GM10248 (cell line): ENCODE results near the gene GSTP1.
A peak's percentile ranks its signal among the peaks of the same experiment; 100 is the strongest.

Source experiments
- CTCF ChIA-PET: fragments of 300-600 bp; sonication (Branson Sonifier 250); formaldehyde crosslinking; extraction: SDS; loops from one replicate; lab custom pipeline; 2021; ENCODE audit warnings: antibody characterized with exemption; lab: Yijun Ruan, JAX
- POLR2A ChIA-PET: fragments of 350-650 bp; sonication (Branson Sonifier 250); formaldehyde crosslinking; extraction: SDS; loops from one replicate; lab custom pipeline; 2020; ENCODE audit warnings: antibody characterized with exemption; lab: Yijun Ruan, JAX
- DNase-seq: peaks from one replicate; pipeline ENCODE4 v3.0.0; 2012; ENCODE audit errors: extremely low spot score
- TF ChIP-seq, protein P1 (sequence below): IDR thresholded peaks from 2 replicates; pipeline ENCODE4 v1.5.1; 2012; ENCODE audit warnings: mild to moderate bottlenecking, low read depth; ENCODE audit errors: extremely low read depth, missing control alignments, control extremely low read depth

Gene GSTP1

DNA sequence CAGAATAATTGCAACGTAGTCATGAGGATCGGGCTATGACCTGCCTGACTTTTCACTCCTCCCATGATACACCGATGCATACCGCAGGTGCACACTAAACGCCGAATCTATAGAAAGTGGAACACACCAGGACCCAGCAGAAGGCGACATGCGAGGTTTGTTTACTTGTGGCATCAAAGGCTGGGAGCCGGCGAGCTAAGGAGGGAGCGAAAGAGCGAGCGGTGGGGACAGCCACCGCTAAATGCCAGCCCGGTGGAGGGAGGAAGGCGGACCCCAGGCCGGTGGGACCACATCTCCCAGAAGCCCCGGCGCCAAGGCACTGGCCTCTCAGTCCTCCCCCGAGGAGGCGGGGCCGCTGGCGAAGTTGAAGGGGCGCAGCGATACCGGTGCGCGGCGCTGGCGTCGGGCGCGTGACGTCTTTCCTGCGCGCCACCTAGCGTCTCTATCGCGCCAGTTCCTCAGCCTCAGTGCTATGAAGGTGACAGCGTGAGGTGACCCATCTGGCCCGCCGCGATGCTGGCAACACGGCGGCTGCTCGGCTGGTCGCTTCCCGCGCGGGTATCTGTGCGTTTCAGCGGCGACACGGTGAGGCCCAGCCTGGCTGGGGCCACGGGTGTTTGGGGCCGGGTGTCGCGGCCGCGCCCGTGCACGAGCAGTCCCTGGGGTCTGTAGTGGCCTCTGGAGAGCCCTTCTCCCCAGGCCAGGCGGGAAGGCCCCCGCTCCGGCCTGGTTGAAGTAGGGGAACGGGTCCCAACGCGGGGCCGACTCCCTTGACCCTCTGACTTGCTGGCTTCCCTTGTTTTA is 23.1 kb downstream of the GSTP1 start, which contains the start of gene NDUFV1:
NDUFV1 (plus strand) TSS at position 445 of the 804 bp plus-strand sequence; CDS start at position 514, 69 bp downstream.
- CTCF ChIA-PET = interaction anchor here (1.0 to 3.4 kb wide), 2 partner anchors 23 to 24 kb away, joined by 3 to 12 read pairs; partner anchors contain the start of gene NUDT8
- POLR2A ChIA-PET = no interaction called here
- TF ChIP-seq, protein P1, sequence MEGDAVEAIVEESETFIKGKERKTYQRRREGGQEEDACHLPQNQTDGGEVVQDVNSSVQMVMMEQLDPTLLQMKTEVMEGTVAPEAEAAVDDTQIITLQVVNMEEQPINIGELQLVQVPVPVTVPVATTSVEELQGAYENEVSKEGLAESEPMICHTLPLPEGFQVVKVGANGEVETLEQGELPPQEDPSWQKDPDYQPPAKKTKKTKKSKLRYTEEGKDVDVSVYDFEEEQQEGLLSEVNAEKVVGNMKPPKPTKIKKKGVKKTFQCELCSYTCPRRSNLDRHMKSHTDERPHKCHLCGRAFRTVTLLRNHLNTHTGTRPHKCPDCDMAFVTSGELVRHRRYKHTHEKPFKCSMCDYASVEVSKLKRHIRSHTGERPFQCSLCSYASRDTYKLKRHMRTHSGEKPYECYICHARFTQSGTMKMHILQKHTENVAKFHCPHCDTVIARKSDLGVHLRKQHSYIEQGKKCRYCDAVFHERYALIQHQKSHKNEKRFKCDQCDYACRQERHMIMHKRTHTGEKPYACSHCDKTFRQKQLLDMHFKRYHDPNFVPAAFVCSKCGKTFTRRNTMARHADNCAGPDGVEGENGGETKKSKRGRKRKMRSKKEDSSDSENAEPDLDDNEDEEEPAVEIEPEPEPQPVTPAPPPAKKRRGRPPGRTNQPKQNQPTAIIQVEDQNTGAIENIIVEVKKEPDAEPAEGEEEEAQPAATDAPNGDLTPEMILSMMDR = peak; percentile 68
- peak; percentile 93 for DNase-seq

DNA sequence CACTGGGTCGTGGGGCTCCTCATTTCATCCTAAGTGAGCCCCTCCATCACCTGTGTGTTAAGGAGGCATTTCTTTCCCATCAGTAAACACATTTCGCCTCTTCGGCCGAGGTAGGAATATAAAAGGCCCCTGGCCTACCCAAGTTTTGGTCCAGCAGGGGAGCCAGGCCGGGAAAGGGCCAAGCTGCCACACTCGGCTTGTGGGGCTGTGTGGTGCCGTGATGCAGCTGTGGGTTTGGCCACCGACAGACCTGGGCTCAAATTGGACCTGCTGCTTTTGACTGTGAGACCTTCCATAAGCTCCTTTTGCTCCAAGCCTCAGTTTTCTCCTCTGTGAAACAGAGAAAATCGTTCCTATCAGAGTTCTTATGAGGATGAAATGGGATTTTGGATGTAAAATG is 23.9 kb downstream of the GSTP1 start:
- CTCF ChIA-PET = interaction anchor here (0.7 to 3.4 kb wide), 3 partner anchors 22 to 25 kb away, joined by 3 to 12 read pairs (median 3); partner anchors contain the start of gene NUDT8
- TF ChIP-seq, protein P1 = no peak
- POLR2A ChIA-PET = no interaction called here
- DNase-seq = no peak

DNA sequence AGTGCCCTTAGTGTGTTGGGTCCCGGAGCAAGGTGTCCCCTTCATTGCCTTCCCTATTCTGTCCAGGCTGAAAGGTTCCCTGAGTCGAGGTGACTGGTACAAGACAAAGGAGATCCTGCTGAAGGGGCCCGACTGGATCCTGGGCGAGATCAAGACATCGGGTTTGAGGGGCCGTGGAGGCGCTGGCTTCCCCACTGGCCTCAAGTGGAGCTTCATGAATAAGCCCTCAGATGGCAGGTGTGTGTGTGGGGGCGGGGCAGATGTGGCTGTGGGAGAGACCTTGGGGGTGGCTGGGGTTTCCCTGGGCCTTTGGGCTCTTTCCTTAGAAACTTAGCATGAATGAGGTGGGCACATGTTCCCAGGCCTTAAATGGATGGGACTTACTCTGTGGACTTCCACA is 24.9 kb downstream of the GSTP1 start:
- ChIA-PET POLR2A (no interaction called here), CTCF (interaction anchor here (0.9 to 3.4 kb wide), 9 partner anchors 15 to 257 kb away, joined by 3 to 12 read pairs (median 5); partner anchors contain the start of genes GSTP1 and NUDT8)

DNA sequence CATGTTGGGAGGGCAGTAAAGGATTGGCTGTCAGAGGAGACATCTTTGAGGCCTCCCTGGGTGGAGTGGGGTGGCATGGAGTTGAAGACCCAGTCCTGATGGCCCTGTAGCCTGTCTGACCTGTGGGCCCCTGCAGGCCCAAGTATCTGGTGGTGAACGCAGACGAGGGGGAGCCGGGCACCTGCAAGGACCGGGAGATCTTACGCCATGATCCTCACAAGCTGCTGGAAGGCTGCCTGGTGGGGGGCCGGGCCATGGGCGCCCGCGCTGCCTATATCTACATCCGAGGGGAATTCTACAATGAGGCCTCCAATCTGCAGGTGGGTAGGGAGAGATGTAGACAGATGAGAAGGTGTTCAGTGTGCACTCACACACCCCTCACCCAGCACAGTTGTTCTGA is 25.7 kb downstream of the GSTP1 start:
- TF ChIP-seq, protein P1 = no peak
- ChIA-PET CTCF (interaction anchor here (0.9 to 3.4 kb wide), 9 partner anchors 14 to 258 kb away, joined by 3 to 12 read pairs (median 5); partner anchors contain the start of genes GSTP1 and NUDT8), POLR2A (no interaction called here)
- DNase-seq = no peak

More for the DNA sequence above, 24.9 kb downstream of the GSTP1 start:
- TF ChIP-seq, protein P1 = no peak
- DNase-seq = no peak

DNA sequence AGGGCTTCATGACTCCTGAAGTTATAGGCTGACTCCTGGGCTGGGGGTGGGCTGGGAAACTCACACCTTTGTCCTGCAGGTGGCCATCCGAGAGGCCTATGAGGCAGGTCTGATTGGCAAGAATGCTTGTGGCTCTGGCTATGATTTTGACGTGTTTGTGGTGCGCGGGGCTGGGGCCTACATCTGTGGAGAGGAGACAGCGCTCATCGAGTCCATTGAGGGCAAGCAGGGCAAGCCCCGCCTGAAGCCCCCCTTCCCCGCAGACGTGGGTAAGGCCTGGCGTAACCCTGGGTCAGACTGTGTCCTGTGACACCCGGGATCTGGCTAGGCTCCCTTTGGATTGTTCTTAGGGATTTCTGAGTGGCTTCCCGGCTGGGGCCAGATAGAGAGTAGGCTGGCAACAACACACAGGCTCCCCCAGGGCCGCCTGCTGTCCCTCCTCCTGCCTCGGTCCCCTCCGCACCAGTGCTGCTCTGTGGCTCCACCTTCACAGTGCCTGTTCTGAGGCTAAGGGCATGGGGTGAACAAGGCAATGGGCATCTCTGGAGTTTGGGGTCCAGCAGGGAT is 26.8 kb downstream of the GSTP1 start:
- no peak for DNase-seq
- ChIA-PET CTCF (interaction anchor here (2.1 to 3.4 kb wide), 2 partner anchors 20 to 259 kb away, joined by 5 to 12 read pairs; partner anchors contain the start of gene NUDT8), POLR2A (no interaction called here)
- TF ChIP-seq, protein P1 = no peak

DNA sequence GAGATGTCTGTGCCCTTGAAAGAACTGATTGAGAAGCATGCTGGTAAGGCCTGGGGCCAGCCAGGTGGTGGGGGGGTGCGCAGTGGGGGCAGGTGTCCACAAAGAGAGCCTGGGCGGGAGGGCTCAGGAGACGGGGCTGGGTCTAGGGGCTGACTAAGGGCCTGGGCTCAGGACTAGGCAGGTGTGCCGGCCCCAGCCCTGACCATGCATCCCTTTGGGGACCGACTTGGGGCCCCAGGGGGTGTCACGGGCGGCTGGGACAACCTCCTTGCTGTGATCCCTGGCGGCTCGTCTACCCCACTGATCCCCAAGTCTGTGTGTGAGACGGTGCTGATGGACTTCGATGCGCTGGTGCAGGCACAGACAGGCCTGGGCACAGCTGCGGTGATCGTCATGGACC is 27.6 kb downstream of the GSTP1 start:
- TF ChIP-seq, protein P1 = no peak
- POLR2A ChIA-PET = no interaction called here
- CTCF ChIA-PET = no interaction called here
- no peak for DNase-seq
